DND-41 (cell line): ENCODE data around the gene RNPEPL1.

Source experiments
- CTCF ChIP-seq: IDR thresholded peaks from 2 replicates; pipeline ENCODE4 v1.5.1; 2012; ENCODE audit warnings: borderline replicate concordance, low read length, moderate library complexity, mild to moderate bottlenecking; ENCODE audit not compliant: poor library complexity, severe bottlenecking; ENCODE audit errors: extremely low read depth
- EZH2 ChIP-seq: IDR thresholded peaks from 3 replicates; pipeline ENCODE4 v1.6.1; 2012; ENCODE audit warnings: borderline replicate concordance, low read depth, mild to moderate bottlenecking, moderate library complexity, low read length, inconsistent platforms; ENCODE audit not compliant: severe bottlenecking

GRCh38 chr2:240628808-240629618 is 60.7 kb downstream of the RNPEPL1 start:
- TF ChIP-seq CTCF: no peak
- TF ChIP-seq EZH2: no peak
